Peyer's patch (tissue), 4 donors: ENCODE results near the gene CWF19L1.

ENCODE experiments used
- CTCF ChIP-seq, 6 experiments: fragments of 450-650 bp in 4 of 6; fragments of 200-600 bp in 2 of 6; sonication (generic) in 1 of 6; IDR thresholded peaks; one replicate each; pipeline ENCODE4 v1.5.1; 2017 to 2019; ENCODE audit warnings: antibody characterized with exemption in 6 of 6, mild to moderate bottlenecking in 3 of 6, moderate library complexity in 1 of 6
- POLR2A ChIP-seq, 2 donors: fragments of 450-650 bp; IDR thresholded peaks; one replicate each; pipeline ENCODE4 v1.5.1; 2017; ENCODE audit warnings: antibody characterized with exemption in 2 of 2, mild to moderate bottlenecking in 2 of 2, moderate library complexity in 2 of 2

GRCh38 chr10:100194711-100195110, 72.7 kb downstream of the CWF19L1 start:
- TF ChIP-seq CTCF (IDR thresholded peaks at IDR 0.05): no peak
- no peak for TF ChIP-seq POLR2A (IDR thresholded peaks at IDR 0.05)
